Stimulated activated naive B cell treated with anti-CD40 and anti-IgM and Interleukin-4, amounts not matched to agents 10 μg/mL and 1 μg/mL and 100 μg/mL, for 72 hours (primary cell): ENCODE measurements around the gene PTPRK.

Experiments used
- ATAC-seq, 2 donors: fragments of 150-1000 bp; cut with Tn5 transposase; replicated peaks; 2 replicates each; pipeline ENCODE4 v1.10.0; 2021; ENCODE audit warnings: moderate library complexity in 1 of 2
- DNase-seq: peaks from one replicate; pipeline ENCODE4 v3.0.0; 2021
- H3K27ac Mint-ChIP-seq: one replicate; pipeline ENCODE4 v1.8.0; 2022; ENCODE audit warnings: mild to moderate bottlenecking, mixed read lengths
- H3K27me3 Mint-ChIP-seq, 2 donors: one replicate each; pipeline ENCODE4 v1.8.0; 2022; ENCODE audit warnings: mixed read lengths in 2 of 2
- H3K36me3 Mint-ChIP-seq, 2 donors: one replicate each; pipeline ENCODE4 v1.8.0; 2022; ENCODE audit warnings: mixed read lengths in 2 of 2, mild to moderate bottlenecking in 1 of 2
- H3K4me1 Mint-ChIP-seq, 2 donors: one replicate each; pipeline ENCODE4 v1.8.0; 2022; ENCODE audit warnings: mixed read lengths in 2 of 2, mild to moderate bottlenecking in 1 of 2
- H3K4me3 Mint-ChIP-seq, 2 donors: one replicate each; pipeline ENCODE4 v1.8.0; 2022; ENCODE audit warnings: mild to moderate bottlenecking in 2 of 2, mixed read lengths in 2 of 2, moderate library complexity in 1 of 2
- H3K9me3 Mint-ChIP-seq, 2 donors: one replicate each; pipeline ENCODE4 v1.8.0; 2022; ENCODE audit warnings: mixed read lengths in 2 of 2, mild to moderate bottlenecking in 1 of 2

PTPRK gene

DNA sequence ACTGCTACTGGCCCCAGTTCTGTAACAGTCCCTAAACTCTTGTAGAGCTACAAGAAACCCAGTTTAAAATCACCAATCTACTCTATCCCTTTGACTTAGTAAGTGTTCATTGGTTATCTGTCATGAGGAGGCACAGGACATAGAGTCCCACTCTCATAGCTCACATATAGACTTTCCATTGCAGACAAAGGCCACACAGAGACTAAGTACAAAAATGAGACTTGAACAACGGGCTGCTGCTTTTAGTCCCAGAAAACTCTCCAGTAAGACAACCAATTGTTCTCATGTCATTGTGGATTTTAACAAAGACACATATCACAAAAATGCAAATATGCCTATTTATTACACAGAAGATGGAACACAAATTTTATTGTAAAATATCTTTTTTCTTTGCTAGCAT lies 197.4 kb downstream of the PTPRK start:
- Mint-ChIP-seq H3K9me3 (no peaks in the 10 kb centered on the region), H3K27me3 (no peaks in the 10 kb centered on the region), H3K27ac (no peak overlapping the region), H3K36me3 (no peaks in the 10 kb centered on the region), H3K4me1 (no peaks in the 10 kb centered on the region), H3K4me3 (no peak overlapping the region)
- no peak for DNase-seq
- no peak for ATAC-seq

DNA sequence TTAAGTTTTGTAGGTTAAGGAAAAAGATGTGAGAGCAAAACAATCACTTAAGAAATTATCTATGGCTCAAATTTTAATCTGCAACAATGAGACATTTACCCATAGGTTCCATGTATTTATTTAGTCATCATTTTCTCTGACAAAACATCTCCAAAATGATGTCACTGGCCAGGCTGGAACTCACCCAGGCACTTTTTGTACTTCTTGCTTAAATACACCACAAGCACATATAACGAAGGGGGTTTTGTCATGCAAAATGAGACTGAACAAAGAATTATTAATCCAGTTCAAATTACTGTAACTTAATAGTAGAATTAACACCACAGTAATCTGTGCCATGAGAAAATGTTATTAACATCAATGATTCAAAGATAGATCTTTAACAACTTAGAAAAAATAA lies 200.5 kb downstream of the PTPRK start:
- Mint-ChIP-seq H3K9me3 (no peaks in the 10 kb centered on the region), H3K27ac (no peak overlapping the region), H3K36me3 (no peaks in the 10 kb centered on the region), H3K4me3 (no peak overlapping the region), H3K27me3 (no peaks in the 10 kb centered on the region), H3K4me1 (no peaks in the 10 kb centered on the region)
- DNase-seq: no peak
- ATAC-seq: no peak

DNA sequence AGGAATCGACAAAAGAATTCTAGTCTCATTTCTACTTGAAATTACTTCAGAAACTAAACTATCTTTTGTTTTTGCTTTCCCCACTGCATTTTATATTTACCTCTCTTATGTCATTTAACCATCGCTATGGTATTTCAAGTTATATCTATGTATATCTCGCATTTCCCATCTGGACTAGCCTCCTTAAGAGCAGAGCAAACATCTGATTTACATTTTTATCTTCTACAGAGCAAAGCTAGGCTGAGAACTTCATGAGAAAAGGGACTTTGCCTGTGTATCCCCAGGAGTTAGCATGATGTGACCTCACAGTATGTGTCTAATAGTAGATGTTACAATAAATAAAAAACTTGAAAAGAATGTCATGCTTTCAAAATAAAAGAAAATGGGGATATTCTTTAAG lies 201.2 kb downstream of the PTPRK start:
- H3K36me3 Mint-ChIP-seq: no peaks in the 10 kb centered on the region
- no peak overlapping the region for H3K27ac Mint-ChIP-seq
- DNase-seq (no peak), ATAC-seq (no peak)
- no peaks in the 10 kb centered on the region for H3K4me1 Mint-ChIP-seq
- H3K4me3 Mint-ChIP-seq: no peak overlapping the region
- no peaks in the 10 kb centered on the region for H3K27me3 Mint-ChIP-seq
- no peaks in the 10 kb centered on the region for H3K9me3 Mint-ChIP-seq

DNA sequence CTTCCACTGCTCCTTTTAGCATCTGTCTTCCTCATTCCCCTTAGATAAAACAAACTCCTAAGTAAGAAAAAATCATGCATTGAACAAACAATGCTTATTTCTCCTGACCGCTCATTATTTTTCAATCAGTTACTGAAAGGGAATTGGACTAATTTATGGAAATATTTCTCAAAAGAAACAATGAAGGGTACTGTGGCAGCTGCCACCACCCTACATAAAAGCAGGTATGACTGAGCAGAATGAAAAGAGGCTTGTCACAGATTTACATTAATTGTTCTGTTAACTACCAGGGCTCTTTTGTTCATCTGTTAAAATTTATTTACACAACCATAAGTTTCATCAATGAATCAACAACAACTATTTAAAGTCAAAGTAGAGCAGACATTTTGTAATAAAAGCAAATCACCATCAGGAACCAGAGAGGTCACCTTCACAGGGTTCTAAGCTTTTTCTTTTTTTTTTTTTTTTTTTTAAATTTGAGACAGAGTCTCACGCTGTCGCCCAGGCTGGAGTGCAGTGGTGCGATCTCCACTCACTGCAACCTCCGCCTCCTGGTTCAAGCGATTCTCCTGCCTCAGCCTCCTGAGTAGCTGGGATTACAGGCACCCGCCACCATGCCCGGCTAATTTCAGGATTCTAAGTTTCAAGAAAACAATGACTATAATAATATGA lies 204.0 kb downstream of the PTPRK start:
- Mint-ChIP-seq H3K36me3 (no peaks in the 10 kb centered on the region), H3K4me3 (no peak overlapping the region), H3K27ac (no peak overlapping the region), H3K27me3 (no peaks in the 10 kb centered on the region), H3K9me3 (no peaks in the 10 kb centered on the region), H3K4me1 (peaks cover 6 to 11% of the 10 kb centered on the region in 2 donors)
- ATAC-seq (no peak), DNase-seq (no peak)

DNA sequence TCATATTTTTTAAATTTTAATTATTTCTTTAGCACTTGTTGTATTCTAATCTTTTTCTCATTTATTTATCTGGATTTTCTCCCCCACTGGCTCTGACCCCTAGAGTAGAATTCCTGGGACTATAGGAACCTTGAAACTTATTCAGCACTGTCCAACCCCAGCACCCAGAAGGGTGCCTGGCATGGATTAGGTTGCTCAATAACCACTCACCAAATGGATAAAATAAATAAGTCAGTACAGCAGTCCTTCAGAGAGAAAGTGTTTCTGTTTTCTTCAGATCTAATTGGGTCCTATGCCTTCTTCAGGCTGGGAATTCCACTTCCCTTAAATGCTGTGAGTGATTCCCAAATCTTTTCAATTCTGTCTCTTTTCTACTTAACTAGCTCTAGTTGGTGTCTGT lies 206.2 kb downstream of the PTPRK start:
- Mint-ChIP-seq H3K9me3 (no peaks in the 10 kb centered on the region), H3K27ac (no peak overlapping the region), H3K4me3 (no peak overlapping the region), H3K4me1 (peaks cover 6 to 14% of the 10 kb centered on the region in 2 donors), H3K27me3 (no peaks in the 10 kb centered on the region), H3K36me3 (no peaks in the 10 kb centered on the region)
- DNase-seq (no peak), ATAC-seq (no peak)

DNA sequence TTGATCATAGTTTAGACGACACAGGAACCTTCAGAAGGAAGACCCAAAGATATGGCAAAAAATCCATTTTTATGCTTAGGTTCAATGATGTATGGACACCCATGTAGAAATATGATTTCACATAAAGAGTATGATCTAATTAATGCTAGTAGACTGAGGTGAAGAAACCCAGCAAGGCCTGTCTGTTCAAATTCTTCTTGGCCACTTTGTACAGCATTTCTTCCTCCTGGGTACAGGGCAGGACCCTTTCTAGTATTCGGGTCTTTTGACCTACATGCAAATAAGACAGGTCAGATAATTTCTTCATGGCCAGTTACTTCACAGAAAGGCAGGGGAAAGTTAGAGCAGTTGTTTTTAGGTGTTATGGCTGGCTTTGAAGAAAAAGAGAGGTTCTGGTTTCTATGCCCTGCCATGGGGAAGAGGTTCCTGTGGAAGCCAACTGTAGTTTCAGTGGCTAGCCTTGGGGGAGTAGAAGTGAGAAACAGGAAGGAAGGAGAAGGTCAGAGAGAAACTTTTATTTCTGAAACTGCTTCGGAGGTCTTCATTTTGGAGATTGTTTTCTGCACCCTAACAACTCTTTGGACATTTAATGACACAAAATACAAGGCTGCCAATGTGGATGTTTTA lies 208.3 kb downstream of the PTPRK start:
- ATAC-seq: peak; percentile 87 to 91
- no peaks in the 10 kb centered on the region for H3K36me3 Mint-ChIP-seq
- no peaks in the 10 kb centered on the region for H3K9me3 Mint-ChIP-seq
- H3K27ac Mint-ChIP-seq: no peak overlapping the region
- peak overlapping the region; percentile 42 to 58 for H3K4me3 Mint-ChIP-seq
- DNase-seq: no peak
- H3K27me3 Mint-ChIP-seq: no peaks in the 10 kb centered on the region
- H3K4me1 Mint-ChIP-seq: peaks cover 9 to 14% of the 10 kb centered on the region in 2 donors

DNA sequence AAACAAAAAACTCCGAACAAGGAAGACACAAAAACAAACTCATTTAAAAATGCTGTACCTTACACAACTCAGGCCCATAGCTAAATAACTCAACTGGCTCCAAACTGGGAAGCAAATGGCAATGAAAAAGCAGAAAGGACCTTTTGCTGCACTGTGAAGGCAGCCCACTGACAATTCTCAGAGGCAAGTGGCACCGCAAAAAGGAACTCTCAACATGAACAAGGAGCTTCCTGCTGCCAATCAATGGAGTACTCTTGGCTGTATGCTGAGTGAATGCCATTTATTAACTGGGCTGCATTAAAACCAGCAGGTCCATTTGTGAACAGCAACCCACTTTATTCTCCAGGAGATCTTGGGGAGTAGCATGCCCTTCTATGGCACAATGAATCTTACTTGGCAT lies 209.9 kb downstream of the PTPRK start:
- H3K27me3 Mint-ChIP-seq: no peaks in the 10 kb centered on the region
- H3K4me3 Mint-ChIP-seq: no peak overlapping the region
- H3K36me3 Mint-ChIP-seq: no peaks in the 10 kb centered on the region
- H3K27ac Mint-ChIP-seq: no peak overlapping the region
- no peaks in the 10 kb centered on the region for H3K9me3 Mint-ChIP-seq
- DNase-seq (no peak), ATAC-seq (no peak)
- peaks cover 9 to 14% of the 10 kb centered on the region in 2 donors for H3K4me1 Mint-ChIP-seq

DNA sequence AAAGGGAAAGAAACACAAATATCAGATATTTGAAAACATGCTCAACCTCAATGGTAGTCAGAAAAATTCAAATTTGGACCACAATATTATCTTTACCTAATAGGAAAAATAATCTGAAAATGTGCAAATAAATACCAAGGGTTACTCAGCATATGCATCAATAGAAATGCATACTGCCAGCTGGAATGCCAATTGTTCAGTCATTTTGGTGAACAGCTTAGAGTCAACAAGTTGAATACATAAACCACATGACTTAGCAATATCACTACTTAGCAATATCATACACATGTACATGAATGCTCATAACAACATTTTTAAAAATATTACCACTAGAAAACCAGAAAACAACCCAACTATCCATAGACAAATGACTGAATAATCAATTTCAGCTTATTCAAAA lies 212.7 kb downstream of the PTPRK start:
- Mint-ChIP-seq H3K9me3 (no peaks in the 10 kb centered on the region), H3K27me3 (no peaks in the 10 kb centered on the region), H3K4me1 (peaks cover 9 to 14% of the 10 kb centered on the region in 2 donors), H3K36me3 (no peaks in the 10 kb centered on the region), H3K4me3 (no peak overlapping the region), H3K27ac (no peak overlapping the region)
- DNase-seq: no peak
- no peak for ATAC-seq

DNA sequence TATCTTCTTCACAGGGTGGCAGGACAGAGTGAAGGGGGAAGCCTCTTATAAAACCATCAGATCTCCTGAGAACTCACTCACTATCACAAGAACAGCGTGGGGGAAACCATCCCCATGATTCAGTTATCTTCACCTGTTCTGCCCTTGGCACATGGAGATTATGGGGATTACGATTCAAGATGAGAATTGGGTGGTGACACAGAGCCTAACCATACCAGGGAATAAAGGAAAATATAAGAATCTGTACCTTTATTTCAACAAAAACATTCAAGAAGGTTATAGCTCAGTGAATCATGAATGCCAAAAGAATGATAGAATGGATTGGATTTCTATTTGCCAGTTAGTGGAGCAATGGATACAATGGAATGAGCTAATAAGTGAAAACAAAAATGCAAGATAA lies 214.4 kb downstream of the PTPRK start:
- H3K27me3 Mint-ChIP-seq: no peaks in the 10 kb centered on the region
- peaks cover 0 to 2% of the 10 kb centered on the region in 2 donors for H3K4me1 Mint-ChIP-seq
- ATAC-seq (no peak), DNase-seq (no peak)
- no peaks in the 10 kb centered on the region for H3K36me3 Mint-ChIP-seq
- H3K9me3 Mint-ChIP-seq: no peaks in the 10 kb centered on the region
- H3K4me3 Mint-ChIP-seq: no peak overlapping the region
- no peak overlapping the region for H3K27ac Mint-ChIP-seq

DNA sequence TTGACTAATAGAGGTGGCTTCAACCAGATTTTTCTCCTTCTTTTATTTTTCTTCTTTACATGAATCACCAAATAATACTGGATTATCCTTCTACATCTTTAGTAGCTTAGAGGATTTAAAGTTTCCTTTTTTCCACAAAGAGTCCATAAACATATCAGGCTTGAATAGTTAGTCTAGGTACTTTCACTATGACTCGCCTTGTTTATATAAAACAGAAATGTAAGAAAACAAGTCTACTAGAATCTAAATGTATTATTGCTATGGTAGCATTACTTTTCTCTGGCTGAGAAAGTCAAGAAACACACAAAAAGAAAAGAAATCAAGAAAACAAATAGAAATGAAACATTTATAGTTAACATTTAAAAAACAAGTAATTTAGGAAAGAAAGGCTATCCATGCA lies 215.2 kb downstream of the PTPRK start:
- Mint-ChIP-seq H3K27ac (no peak overlapping the region), H3K27me3 (no peaks in the 10 kb centered on the region), H3K36me3 (no peaks in the 10 kb centered on the region), H3K4me3 (no peak overlapping the region), H3K9me3 (no peaks in the 10 kb centered on the region), H3K4me1 (peaks cover 0 to 2% of the 10 kb centered on the region in 2 donors)
- DNase-seq (no peak), ATAC-seq (no peak)

DNA sequence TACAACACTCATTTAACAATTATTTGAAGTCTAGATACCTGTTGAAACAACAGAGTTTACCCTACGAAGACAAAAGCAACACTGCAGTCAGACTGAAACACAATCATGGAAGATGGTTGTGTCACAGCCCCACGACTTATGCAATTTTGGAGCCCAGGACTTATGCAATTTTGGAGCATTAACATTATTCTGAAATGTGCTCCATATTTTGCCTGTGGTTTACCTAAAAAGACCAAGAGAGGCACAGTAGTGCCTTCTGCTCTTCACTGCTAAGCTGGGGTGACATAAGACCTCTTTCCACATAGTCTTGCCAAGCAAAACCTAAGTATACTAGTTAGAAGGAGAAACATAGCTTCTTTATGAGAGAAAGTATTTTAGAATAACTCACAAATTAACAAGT lies 216.5 kb downstream of the PTPRK start:
- H3K9me3 Mint-ChIP-seq: peaks cover 2 to 3% of the 10 kb centered on the region in 2 donors
- H3K27me3 Mint-ChIP-seq: no peaks in the 10 kb centered on the region
- H3K27ac Mint-ChIP-seq: no peak overlapping the region
- no peak overlapping the region for H3K4me3 Mint-ChIP-seq
- DNase-seq: no peak
- H3K36me3 Mint-ChIP-seq: peaks cover 0 to 2% of the 10 kb centered on the region in 2 donors
- H3K4me1 Mint-ChIP-seq: no peaks in the 10 kb centered on the region
- ATAC-seq: no peak

DNA sequence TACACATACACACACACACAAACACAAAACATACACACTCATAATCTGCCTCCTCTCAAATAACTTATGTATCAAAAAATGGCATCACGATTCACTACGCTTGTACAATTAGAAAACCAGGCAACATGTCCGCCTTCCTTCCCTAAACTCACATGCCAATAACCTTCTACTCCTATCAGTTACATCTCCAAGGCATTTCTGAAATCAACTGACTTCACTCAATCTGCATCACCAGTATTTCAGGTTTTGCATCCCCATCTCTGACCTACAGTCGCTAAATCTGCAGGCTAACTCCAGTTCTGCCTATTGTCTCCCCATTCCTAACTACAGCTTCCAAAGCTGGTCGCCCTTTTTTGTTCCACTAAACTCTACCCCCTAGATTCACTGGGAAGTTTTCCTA lies 217.5 kb downstream of the PTPRK start:
- DNase-seq: no peak
- no peaks in the 10 kb centered on the region for H3K4me1 Mint-ChIP-seq
- no peak overlapping the region for H3K27ac Mint-ChIP-seq
- H3K27me3 Mint-ChIP-seq: no peaks in the 10 kb centered on the region
- H3K36me3 Mint-ChIP-seq: peaks cover 0 to 2% of the 10 kb centered on the region in 2 donors
- peaks cover 3 to 4% of the 10 kb centered on the region in 2 donors for H3K9me3 Mint-ChIP-seq
- no peak overlapping the region for H3K4me3 Mint-ChIP-seq
- no peak for ATAC-seq

DNA sequence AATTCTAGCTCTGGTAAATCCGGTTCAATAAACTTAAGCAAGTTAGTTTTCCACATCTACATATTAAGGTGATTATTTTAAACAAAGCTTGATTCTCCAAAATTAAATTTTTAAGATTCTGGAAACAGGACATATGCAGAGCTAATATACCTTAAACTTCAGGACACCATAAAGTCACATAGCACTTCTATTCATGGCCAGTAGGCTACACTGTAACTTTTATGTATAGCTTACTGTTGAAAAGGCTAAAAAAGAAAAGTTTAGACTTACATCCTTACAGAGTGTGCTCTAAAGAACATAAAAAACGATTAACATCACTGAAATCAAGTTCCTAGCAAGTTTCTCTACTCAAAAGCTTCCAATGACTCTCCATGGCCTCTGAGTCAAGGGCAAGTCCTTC lies 224.7 kb downstream of the PTPRK start:
- no peak for DNase-seq
- H3K4me3 Mint-ChIP-seq: no peak overlapping the region
- H3K9me3 Mint-ChIP-seq: peaks cover 7 to 9% of the 10 kb centered on the region in 2 donors
- peaks cover 0 to 5% of the 10 kb centered on the region in 2 donors for H3K27me3 Mint-ChIP-seq
- no peaks in the 10 kb centered on the region for H3K4me1 Mint-ChIP-seq
- no peak overlapping the region for H3K27ac Mint-ChIP-seq
- peaks cover 2 to 5% of the 10 kb centered on the region in 2 donors for H3K36me3 Mint-ChIP-seq
- no peak for ATAC-seq

DNA sequence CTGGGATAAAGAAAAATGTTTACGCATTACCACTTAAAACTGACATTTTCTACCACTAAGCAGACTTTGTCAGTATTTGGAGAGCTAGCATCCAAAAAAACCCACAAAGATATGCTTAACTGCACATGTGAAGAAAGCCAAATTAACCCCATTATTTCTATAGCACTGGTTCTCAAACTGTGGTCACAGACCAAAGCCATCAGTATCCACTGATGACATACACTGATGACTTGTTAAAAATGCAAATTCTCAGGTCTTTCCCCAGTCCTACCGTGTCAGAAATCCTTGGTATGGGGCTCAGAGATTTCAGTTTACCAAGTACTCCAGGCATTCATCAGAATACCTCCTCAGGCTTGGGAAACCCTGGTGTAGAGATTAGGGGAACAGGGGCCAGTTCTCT lies 230.2 kb downstream of the PTPRK start:
- H3K36me3 Mint-ChIP-seq: no peaks in the 10 kb centered on the region
- H3K27me3 Mint-ChIP-seq: peaks cover 0 to 7% of the 10 kb centered on the region in 2 donors
- H3K4me3 Mint-ChIP-seq: no peak overlapping the region
- H3K4me1 Mint-ChIP-seq: no peaks in the 10 kb centered on the region
- H3K27ac Mint-ChIP-seq: no peak overlapping the region
- ATAC-seq (no peak), DNase-seq (no peak)
- no peaks in the 10 kb centered on the region for H3K9me3 Mint-ChIP-seq

DNA sequence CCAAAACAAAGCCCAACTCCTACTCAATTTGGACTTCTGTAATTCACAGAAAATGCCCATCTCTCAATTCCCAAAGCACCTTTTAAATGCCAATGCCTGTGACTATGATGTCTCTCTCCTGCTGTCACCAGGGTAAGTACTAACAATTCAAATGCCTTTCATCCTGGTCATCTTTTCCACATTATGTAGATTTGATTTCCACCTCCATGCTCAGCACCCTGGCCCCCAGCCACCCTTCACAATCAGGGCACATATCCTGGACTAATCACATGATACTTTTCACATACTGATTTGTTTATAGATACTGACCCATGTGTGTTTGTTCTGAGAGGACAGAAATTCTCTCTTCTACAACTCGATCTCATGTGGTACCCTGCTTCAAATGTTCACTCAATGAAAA lies 236.3 kb downstream of the PTPRK start:
- peak in 1 of 2 donors; percentile 38 for ATAC-seq
- no peak overlapping the region for H3K4me3 Mint-ChIP-seq
- H3K27me3 Mint-ChIP-seq: peaks cover 0 to 7% of the 10 kb centered on the region in 2 donors

More for the DNA sequence above, 236.3 kb downstream of the PTPRK start:
- no peaks in the 10 kb centered on the region for H3K36me3 Mint-ChIP-seq
- no peak for DNase-seq
- no peaks in the 10 kb centered on the region for H3K9me3 Mint-ChIP-seq
- H3K4me1 Mint-ChIP-seq: peaks cover 10 to 21% of the 10 kb centered on the region in 2 donors
- H3K27ac Mint-ChIP-seq: peak overlapping the region; percentile 4
